Calu3 (cell line): ENCODE results near the gene ANAPC1. TPM values are rescaled to one million over a fixed set of nuclear protein-coding genes. Genes with fewer than 3 reads are reported as not detected.
"Not testable (repeated sequence)": the region's sequence is repeated elsewhere in the genome, so short reads cannot be mapped to it uniquely, and the experiment has no call there.

Source experiments
- BruUV-seq: library from RNA; stranded (reverse); fragments of 400-500 nt; replicated peaks from 2 replicates; lab custom pipeline; 2021; lab: Mats Ljungman, UMichigan
- CTCF ChIA-PET: fragments of 300-600 bp; sonication (Branson Sonifier 250); formaldehyde crosslinking; loops from one replicate; lab custom pipeline; 2022; ENCODE audit warnings: antibody characterized with exemption; lab: Charles Lee
- DNase-seq: peaks from one replicate; pipeline ENCODE4 v3.0.0; 2022
- H3K27ac Mint-ChIP-seq: one replicate; pipeline ENCODE4 v1.8.0; 2022; ENCODE audit warnings: mixed read lengths; ENCODE audit not compliant: unreplicated experiment
- H3K27me3 Mint-ChIP-seq: one replicate; pipeline ENCODE4 v1.8.0; 2022; ENCODE audit warnings: mixed read lengths; ENCODE audit not compliant: unreplicated experiment
- H3K36me3 Mint-ChIP-seq: one replicate; pipeline ENCODE4 v1.8.0; 2022; ENCODE audit warnings: mild to moderate bottlenecking, moderate library complexity, mixed read lengths; ENCODE audit not compliant: insufficient read depth, unreplicated experiment
- H3K4me1 Mint-ChIP-seq: one replicate; pipeline ENCODE4 v1.8.0; 2022; ENCODE audit warnings: mild to moderate bottlenecking, low read depth, mixed read lengths; ENCODE audit not compliant: unreplicated experiment
- H3K4me3 Mint-ChIP-seq: one replicate; pipeline ENCODE4 v1.8.0; 2022; ENCODE audit warnings: mild to moderate bottlenecking, low read depth, moderate library complexity, mixed read lengths; ENCODE audit not compliant: unreplicated experiment
- H3K9me3 Mint-ChIP-seq: one replicate; pipeline ENCODE4 v1.8.0; 2022; ENCODE audit warnings: low read depth, mixed read lengths; ENCODE audit not compliant: unreplicated experiment
- CTCF ChIP-seq: fragments of 200-600 bp; IDR thresholded peaks from one replicate; pipeline ENCODE4 v1.8.0; 2022; ENCODE audit warnings: antibody characterized with exemption; ENCODE audit not compliant: unreplicated experiment
- intact Hi-C: fragments of 100-400 bp; cut with micrococcal nuclease; formaldehyde crosslinking; loops from one replicate; pipeline ENCODE4 v1.10.0; 2022; ENCODE audit not compliant: unreplicated experiment
- total RNA-seq: library from RNA; stranded (reverse); gene quantifications from 2 replicates; pipeline ENCODE4 v1.2.3, GENCODE V29; 2022

The ANAPC1 gene
- total RNA-seq, 1 experiment from 2014 or later = 64.5 TPM

- DNase-seq, H3K4me1 Mint-ChIP-seq, BruUV-seq, H3K4me3 Mint-ChIP-seq, CTCF ChIA-PET, intact Hi-C loops, H3K27ac Mint-ChIP-seq, H3K27me3 Mint-ChIP-seq, H3K9me3 Mint-ChIP-seq, H3K36me3 Mint-ChIP-seq: not testable (repeated sequence)
Observed at GRCh38 chr2:111764151-111764550, 119.8 kb downstream of the ANAPC1 start.

- intact Hi-C loops, H3K4me1 Mint-ChIP-seq, H3K36me3 Mint-ChIP-seq, CTCF ChIA-PET, H3K27ac Mint-ChIP-seq, H3K27me3 Mint-ChIP-seq, BruUV-seq, H3K4me3 Mint-ChIP-seq, H3K9me3 Mint-ChIP-seq, DNase-seq: not testable (repeated sequence)
Observed at GRCh38 chr2:111760697-111761284, 123.2 kb downstream of the ANAPC1 start.

- H3K36me3 Mint-ChIP-seq, CTCF ChIA-PET, H3K27ac Mint-ChIP-seq, DNase-seq, H3K9me3 Mint-ChIP-seq, H3K4me3 Mint-ChIP-seq, intact Hi-C loops, H3K4me1 Mint-ChIP-seq, BruUV-seq, H3K27me3 Mint-ChIP-seq: not testable (repeated sequence)
Observed at GRCh38 chr2:111752533-111752932, 131.5 kb downstream of the ANAPC1 start.

GRCh38 chr2:111750641-111751040, 133.4 kb downstream of the ANAPC1 start:
- not testable (repeated sequence) for H3K4me3 Mint-ChIP-seq

GRCh38 chr2:111748429-111748828, 135.6 kb downstream of the ANAPC1 start:
- DNase-seq, BruUV-seq, H3K36me3 Mint-ChIP-seq, H3K9me3 Mint-ChIP-seq, H3K4me1 Mint-ChIP-seq, CTCF ChIA-PET, H3K4me3 Mint-ChIP-seq, H3K27ac Mint-ChIP-seq, intact Hi-C loops, H3K27me3 Mint-ChIP-seq: not testable (repeated sequence)

More at GRCh38 chr2:111750641-111751040, 133.4 kb downstream of the ANAPC1 start:
- H3K27me3 Mint-ChIP-seq, H3K36me3 Mint-ChIP-seq, DNase-seq, H3K27ac Mint-ChIP-seq, BruUV-seq, CTCF ChIA-PET, H3K9me3 Mint-ChIP-seq, intact Hi-C loops, H3K4me1 Mint-ChIP-seq: not testable (repeated sequence)

GRCh38 chr2:111747410-111748115, 136.4 kb downstream of the ANAPC1 start:
- CTCF ChIA-PET, H3K36me3 Mint-ChIP-seq, H3K9me3 Mint-ChIP-seq, H3K4me3 Mint-ChIP-seq, H3K4me1 Mint-ChIP-seq, intact Hi-C loops, H3K27ac Mint-ChIP-seq, BruUV-seq, H3K27me3 Mint-ChIP-seq: not testable (repeated sequence)
- TF ChIP-seq CTCF = peak; percentile 50
- DNase-seq = peak; percentile 69

- H3K4me1 Mint-ChIP-seq, H3K4me3 Mint-ChIP-seq, intact Hi-C loops, CTCF ChIA-PET, H3K27me3 Mint-ChIP-seq, H3K36me3 Mint-ChIP-seq, BruUV-seq, DNase-seq, H3K27ac Mint-ChIP-seq, H3K9me3 Mint-ChIP-seq: not testable (repeated sequence)
Observed at GRCh38 chr2:111744751-111745150, 139.2 kb downstream of the ANAPC1 start.

- intact Hi-C loops, H3K27ac Mint-ChIP-seq, BruUV-seq, CTCF ChIA-PET, H3K4me3 Mint-ChIP-seq, H3K36me3 Mint-ChIP-seq, H3K4me1 Mint-ChIP-seq, DNase-seq, H3K9me3 Mint-ChIP-seq, H3K27me3 Mint-ChIP-seq: not testable (repeated sequence)
Observed at GRCh38 chr2:111741517-111741916, 142.5 kb downstream of the ANAPC1 start.
